Measurements from ENCODE around the gene TSSC4. TPM values are rescaled to one million over a fixed set of nuclear protein-coding genes. Genes with fewer than 3 reads are reported as not detected.

The TSSC4 gene
- total RNA-seq, 1 donor from 2014 or later = 48.9 TPM

DNA sequence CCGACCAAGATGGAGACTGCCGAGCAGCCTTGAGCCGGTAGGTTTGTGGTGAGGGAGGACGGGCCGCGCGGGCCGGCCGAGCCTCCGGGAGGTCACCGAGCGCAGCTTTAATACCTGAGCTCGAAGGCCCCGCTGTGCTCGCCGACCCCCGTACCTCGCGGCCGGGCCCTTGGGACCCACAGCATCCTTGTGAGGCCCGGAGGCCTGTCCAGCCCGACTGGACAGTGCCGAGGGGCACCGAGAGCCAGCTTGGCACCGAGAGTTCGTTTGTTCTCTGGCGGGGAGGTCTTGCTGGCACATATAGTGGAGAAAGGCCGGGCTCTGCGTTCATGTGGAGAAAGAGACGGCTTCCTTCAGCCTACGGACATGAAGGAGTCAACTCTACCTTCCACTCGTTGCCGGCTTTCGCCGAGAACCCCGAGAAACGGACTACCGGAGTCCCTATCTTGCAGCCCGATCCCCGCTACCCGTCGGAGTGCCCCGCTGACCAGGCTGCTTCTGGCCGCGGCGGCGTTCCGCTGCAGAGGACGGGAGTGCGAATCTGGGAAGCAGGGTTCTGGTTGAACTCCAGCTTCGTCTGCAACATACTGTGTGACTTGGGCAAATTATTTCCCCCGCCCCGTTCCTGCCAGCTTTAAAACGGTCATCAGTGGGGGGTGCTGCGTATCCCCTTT is 349 bp downstream of the TSSC4 start:
- Mint-ChIP-seq H3K4me3 (ENCODE audit: low read depth) (peak overlapping the region; percentile 95), H3K9me3 (no peaks in the 10 kb centered on the region), H3K27me3 (ENCODE audit: low read depth) (no peaks in the 10 kb centered on the region), H3K27ac (peak overlapping the region; percentile 77), H3K36me3 (ENCODE audit: low read depth) (peaks cover 27% of the 10 kb centered on the region), H3K4me1 (ENCODE audit: low read depth) (peaks cover 8% of the 10 kb centered on the region)
- intact Hi-C loops (cut with micrococcal nuclease) = loop anchor here (1.0 to 10.0 kb wide), 6 partner anchors 24 to 1396 kb away; partner anchors contain the start of genes BRSK2, CD81, KCNQ1 and NUP98
- no peak for DNase-seq (ENCODE audit: low spot score)

DNA sequence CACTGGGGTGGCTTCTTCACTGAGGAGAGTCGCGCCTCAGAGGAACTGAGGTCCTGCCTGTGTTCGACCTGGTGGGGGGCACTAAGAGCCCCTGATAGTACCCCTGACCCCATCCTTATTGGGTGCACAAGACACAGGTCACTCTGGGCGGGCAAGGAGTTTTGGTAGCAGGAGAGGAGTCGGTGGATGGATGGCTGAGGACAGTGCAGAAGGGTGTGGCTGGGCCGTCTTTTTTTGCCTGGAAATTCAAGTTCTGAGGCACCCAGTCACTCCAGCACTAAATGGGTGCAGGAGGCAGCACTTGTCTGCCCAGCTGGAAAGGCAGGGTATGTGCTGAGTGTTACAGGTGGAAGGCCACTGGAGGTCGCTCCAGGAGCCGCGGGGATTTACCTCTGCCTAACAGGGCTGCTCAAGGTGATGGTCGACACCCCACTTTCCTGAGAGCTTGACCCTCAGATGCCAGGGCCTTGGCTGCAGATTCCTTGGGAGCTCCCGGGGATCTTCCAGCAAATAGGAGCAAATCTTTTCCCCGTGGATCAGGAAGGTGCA is 960 bp downstream of the TSSC4 start:
- no peak for DNase-seq (ENCODE audit: low spot score)
- Mint-ChIP-seq H3K36me3 (ENCODE audit: low read depth) (peaks cover 24% of the 10 kb centered on the region), H3K4me1 (ENCODE audit: low read depth) (peaks cover 8% of the 10 kb centered on the region), H3K27ac (peak overlapping the region; percentile 77), H3K4me3 (ENCODE audit: low read depth) (peak overlapping the region; percentile 95), H3K27me3 (ENCODE audit: low read depth) (no peaks in the 10 kb centered on the region), H3K9me3 (no peaks in the 10 kb centered on the region)
- intact Hi-C loops (cut with micrococcal nuclease) = loop anchor here (5.0 to 10.0 kb wide), 3 partner anchors 204 to 1396 kb away; partner anchors contain the start of genes BRSK2 and NUP98

DNA sequence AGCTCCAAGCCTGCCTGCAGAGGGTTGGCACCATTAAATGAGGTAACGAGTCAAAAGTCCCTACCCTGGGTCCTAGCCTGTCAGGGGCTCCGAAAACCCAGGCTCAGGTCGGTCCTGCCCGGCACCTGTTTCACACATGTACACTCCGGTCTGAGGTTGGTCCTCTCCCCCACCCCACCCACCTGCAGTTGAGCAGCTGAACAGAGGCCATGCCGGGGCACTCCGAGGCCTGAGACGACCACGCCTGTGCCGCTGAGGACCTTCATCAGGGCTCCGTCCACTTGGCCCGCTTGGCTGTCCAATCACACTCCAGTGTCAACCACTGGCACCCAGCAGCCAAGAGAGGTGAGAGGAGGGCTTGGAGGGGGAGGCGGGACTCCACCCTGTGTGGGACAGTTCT is 1.6 kb downstream of the TSSC4 start:
- DNase-seq (ENCODE audit: low spot score) = no peak
- H3K4me3 Mint-ChIP-seq (ENCODE audit: low read depth) = peak overlapping the region; percentile 95
- peaks cover 20% of the 10 kb centered on the region for H3K36me3 Mint-ChIP-seq (ENCODE audit: low read depth)
- H3K9me3 Mint-ChIP-seq = no peaks in the 10 kb centered on the region
- H3K27ac Mint-ChIP-seq = no peak overlapping the region
- H3K27me3 Mint-ChIP-seq (ENCODE audit: low read depth) = no peaks in the 10 kb centered on the region
- H3K4me1 Mint-ChIP-seq (ENCODE audit: low read depth) = peaks cover 8% of the 10 kb centered on the region
- intact Hi-C loops (cut with micrococcal nuclease) = loop anchor here (5.0 to 10.0 kb wide), 3 partner anchors 205 to 1395 kb away; partner anchors contain the start of genes BRSK2 and NUP98

DNA sequence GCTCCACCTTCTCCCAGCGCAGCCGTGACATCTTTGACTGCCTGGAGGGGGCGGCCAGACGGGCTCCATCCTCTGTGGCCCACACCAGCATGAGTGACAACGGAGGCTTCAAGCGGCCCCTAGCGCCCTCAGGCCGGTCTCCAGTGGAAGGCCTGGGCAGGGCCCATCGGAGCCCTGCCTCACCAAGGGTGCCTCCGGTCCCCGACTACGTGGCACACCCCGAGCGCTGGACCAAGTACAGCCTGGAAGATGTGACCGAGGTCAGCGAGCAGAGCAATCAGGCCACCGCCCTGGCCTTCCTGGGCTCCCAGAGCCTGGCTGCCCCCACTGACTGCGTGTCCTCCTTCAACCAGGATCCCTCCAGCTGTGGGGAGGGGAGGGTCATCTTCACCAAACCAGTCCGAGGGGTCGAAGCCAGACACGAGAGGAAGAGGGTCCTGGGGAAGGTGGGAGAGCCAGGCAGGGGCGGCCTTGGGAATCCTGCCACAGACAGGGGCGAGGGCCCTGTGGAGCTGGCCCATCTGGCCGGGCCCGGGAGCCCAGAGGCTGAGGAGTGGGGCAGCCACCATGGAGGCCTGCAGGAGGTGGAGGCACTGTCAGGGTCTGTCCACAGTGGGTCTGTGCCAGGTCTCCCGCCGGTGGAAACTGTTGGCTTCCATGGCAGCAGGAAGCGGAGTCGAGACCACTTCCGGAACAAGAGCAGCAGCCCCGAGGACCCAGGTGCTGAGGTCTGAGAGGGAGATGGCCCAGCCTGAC is 2.5 kb downstream of the TSSC4 start:
- H3K4me1 Mint-ChIP-seq (ENCODE audit: low read depth) = peaks cover 6% of the 10 kb centered on the region
- H3K9me3 Mint-ChIP-seq = no peaks in the 10 kb centered on the region
- peaks cover 15% of the 10 kb centered on the region for H3K36me3 Mint-ChIP-seq (ENCODE audit: low read depth)
- peak overlapping the region; percentile 95 for H3K4me3 Mint-ChIP-seq (ENCODE audit: low read depth)
- intact Hi-C loops (cut with micrococcal nuclease) = loop anchor here (5.0 to 10.0 kb wide), 3 partner anchors 206 to 1394 kb away; partner anchors contain the start of genes BRSK2 and NUP98
- H3K27ac Mint-ChIP-seq = no peak overlapping the region
- H3K27me3 Mint-ChIP-seq (ENCODE audit: low read depth) = no peaks in the 10 kb centered on the region
- DNase-seq (ENCODE audit: low spot score) = no peak

DNA sequence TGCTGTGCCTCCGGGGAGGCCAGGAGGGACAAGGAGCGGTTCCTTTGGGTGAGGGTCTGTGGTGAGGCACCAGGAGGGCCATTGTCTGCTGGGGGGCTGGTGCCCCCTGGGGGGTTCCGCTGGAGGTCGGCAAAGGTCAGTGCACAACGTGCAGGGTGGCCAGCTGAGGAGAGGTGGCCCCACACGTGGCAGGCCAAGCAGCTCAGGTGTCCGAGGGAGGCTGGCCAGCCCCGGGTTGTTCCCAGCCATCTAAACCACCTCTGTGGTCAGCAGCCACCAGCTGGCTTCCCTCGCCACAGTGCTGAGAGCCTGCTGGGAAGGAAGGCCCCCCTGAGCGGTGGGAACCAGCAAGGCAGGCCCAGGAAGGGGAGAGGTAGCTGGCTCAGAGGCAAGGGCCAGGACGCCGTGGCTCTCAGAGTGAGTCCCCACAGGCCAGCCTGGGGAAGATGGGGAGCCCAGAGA is 4.2 kb downstream of the TSSC4 start:
- Mint-ChIP-seq H3K27me3 (ENCODE audit: low read depth) (no peaks in the 10 kb centered on the region), H3K4me1 (ENCODE audit: low read depth) (peaks cover 3% of the 10 kb centered on the region), H3K9me3 (no peaks in the 10 kb centered on the region), H3K27ac (no peak overlapping the region), H3K4me3 (ENCODE audit: low read depth) (no peak overlapping the region), H3K36me3 (ENCODE audit: low read depth) (peaks cover 15% of the 10 kb centered on the region)
- DNase-seq (ENCODE audit: low spot score) = no peak
- intact Hi-C loops (cut with micrococcal nuclease) = loop anchor here (5.0 to 10.0 kb wide), 3 partner anchors 207 to 1393 kb away; partner anchors contain the start of genes BRSK2 and NUP98

DNA sequence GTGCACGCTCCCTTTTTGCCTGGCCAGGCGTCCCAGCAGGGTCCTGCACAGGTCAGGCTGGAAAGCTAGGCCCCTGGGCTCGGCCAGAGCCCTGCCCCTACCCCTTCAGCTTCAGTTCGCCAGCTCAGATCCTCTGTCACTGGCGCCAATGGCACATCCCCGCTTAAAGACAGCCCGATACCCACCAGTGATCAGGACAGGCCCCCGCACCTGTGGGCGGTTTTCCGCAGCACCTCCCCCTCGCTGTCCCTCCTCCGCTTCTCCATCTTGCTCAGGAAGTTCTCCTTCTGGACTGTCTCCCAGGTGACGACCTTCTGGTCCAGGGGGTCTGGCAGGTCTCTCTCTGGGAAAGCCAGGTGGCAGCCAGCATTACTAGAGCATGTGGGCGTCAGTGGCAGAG is 5.9 kb downstream of the TSSC4 start:
- H3K36me3 Mint-ChIP-seq (ENCODE audit: low read depth) = peaks cover 13% of the 10 kb centered on the region
- DNase-seq (ENCODE audit: low spot score) = no peak
- no peak overlapping the region for H3K27ac Mint-ChIP-seq
- H3K4me1 Mint-ChIP-seq (ENCODE audit: low read depth) = peaks cover 1% of the 10 kb centered on the region
- intact Hi-C loops (cut with micrococcal nuclease) = loop anchor here (10.0 kb wide), 1 partner anchor 1022 kb away; the partner anchor contains the start of gene BRSK2
- no peak overlapping the region for H3K4me3 Mint-ChIP-seq (ENCODE audit: low read depth)
- no peaks in the 10 kb centered on the region for H3K9me3 Mint-ChIP-seq
- H3K27me3 Mint-ChIP-seq (ENCODE audit: low read depth) = no peaks in the 10 kb centered on the region

DNA sequence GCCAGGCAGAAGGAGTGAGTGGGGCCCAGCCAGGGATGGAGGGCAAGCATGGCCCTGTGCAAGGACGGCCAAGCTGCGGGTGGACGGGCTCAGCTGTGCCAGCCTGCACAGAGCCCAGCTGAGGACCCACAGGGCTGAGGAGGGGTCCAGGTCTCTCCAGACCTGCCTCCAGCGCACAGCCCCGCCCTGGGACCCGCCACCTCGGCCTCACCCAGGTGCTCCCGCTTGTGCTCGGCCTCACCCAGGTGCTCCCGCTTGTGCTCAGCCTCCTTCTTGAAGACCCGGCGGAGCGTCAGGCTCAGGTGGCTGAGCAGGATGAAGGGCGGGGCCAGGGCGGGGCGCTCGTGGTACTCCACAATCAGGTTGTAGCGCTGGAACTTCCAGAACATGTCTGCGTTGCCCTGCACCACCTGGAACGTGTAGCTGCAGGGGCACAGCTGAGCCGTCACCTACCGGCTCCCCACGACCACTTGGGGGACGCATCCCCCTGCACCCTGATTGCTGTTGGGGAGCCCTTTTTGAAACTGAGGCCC is 6.4 kb downstream of the TSSC4 start:
- intact Hi-C loops (cut with micrococcal nuclease) = loop anchor here (10.0 kb wide), 1 partner anchor 1022 kb away; the partner anchor contains the start of gene BRSK2
- Mint-ChIP-seq H3K9me3 (no peaks in the 10 kb centered on the region), H3K27me3 (ENCODE audit: low read depth) (no peaks in the 10 kb centered on the region), H3K36me3 (ENCODE audit: low read depth) (peaks cover 11% of the 10 kb centered on the region), H3K27ac (no peak overlapping the region), H3K4me1 (ENCODE audit: low read depth) (no peaks in the 10 kb centered on the region), H3K4me3 (ENCODE audit: low read depth) (no peak overlapping the region)
- DNase-seq (ENCODE audit: low spot score) = no peak

DNA sequence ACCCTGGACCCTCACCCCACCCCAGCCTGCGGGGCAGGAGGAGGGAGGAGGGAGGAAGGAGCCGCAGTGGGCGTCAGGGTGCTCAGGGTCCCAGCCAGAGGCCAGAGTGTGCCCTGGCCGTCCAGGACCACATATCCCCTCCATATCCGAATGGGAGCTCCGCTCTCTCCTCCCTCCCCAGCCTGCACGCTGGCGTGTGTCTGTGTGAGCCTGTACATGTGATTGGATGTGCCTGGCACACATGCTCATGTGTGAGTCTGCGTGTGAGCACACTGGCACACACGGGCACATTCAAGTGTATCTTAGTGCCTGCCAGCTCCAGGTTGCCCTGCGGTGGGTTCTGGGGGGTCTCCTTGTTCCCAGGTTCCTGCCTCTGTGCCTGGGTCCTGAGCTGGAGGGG is 8.1 kb downstream of the TSSC4 start:
- intact Hi-C loops (cut with micrococcal nuclease) = loop anchor here (10.0 kb wide), 1 partner anchor 1024 kb away; the partner anchor contains the start of gene BRSK2
- H3K36me3 Mint-ChIP-seq (ENCODE audit: low read depth) = peaks cover 3% of the 10 kb centered on the region
- H3K27me3 Mint-ChIP-seq (ENCODE audit: low read depth) = no peaks in the 10 kb centered on the region
- no peak for DNase-seq (ENCODE audit: low spot score)
- H3K4me3 Mint-ChIP-seq (ENCODE audit: low read depth) = no peak overlapping the region
- no peak overlapping the region for H3K27ac Mint-ChIP-seq
- H3K4me1 Mint-ChIP-seq (ENCODE audit: low read depth) = no peaks in the 10 kb centered on the region
- H3K9me3 Mint-ChIP-seq = no peaks in the 10 kb centered on the region

DNA sequence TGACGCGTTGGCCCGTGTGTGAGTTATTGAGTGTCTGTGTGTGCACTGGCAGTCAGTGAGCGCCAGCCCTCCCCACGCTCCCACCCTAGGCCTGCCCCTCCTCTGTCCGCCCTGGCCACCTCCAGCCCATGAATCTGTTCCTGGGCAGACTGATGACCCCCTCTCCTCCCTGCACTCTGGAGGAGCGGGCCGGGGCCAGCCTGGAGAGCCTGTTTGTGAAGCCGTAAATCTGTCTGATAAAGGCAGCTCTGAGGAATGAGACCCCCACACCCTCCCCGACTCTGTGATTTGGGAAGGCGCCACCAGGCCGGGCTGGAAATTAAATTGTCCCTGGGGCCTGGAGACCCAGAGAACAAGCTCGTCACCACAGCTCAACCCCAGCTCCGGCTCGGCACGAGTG is 8.6 kb downstream of the TSSC4 start:
- H3K4me3 Mint-ChIP-seq (ENCODE audit: low read depth) = no peak overlapping the region
- intact Hi-C loops (cut with micrococcal nuclease) = loop anchor here (10.0 kb wide), 1 partner anchor 1024 kb away; the partner anchor contains the start of gene BRSK2
- no peaks in the 10 kb centered on the region for H3K4me1 Mint-ChIP-seq (ENCODE audit: low read depth)
- no peaks in the 10 kb centered on the region for H3K36me3 Mint-ChIP-seq (ENCODE audit: low read depth)
- no peak overlapping the region for H3K27ac Mint-ChIP-seq
- no peaks in the 10 kb centered on the region for H3K27me3 Mint-ChIP-seq (ENCODE audit: low read depth)
- H3K9me3 Mint-ChIP-seq = no peaks in the 10 kb centered on the region
- no peak for DNase-seq (ENCODE audit: low spot score)

GRCh38 chr11:2409611-2410468 is 9.3 kb downstream of the TSSC4 start:
- no peak overlapping the region for H3K4me3 Mint-ChIP-seq (ENCODE audit: low read depth)
- DNase-seq (ENCODE audit: low spot score) = no peak
- no peaks in the 10 kb centered on the region for H3K4me1 Mint-ChIP-seq (ENCODE audit: low read depth)
- intact Hi-C loops (cut with micrococcal nuclease) = loop anchor here (10.0 kb wide), 1 partner anchor 1025 kb away; the partner anchor contains the start of gene BRSK2
- no peaks in the 10 kb centered on the region for H3K9me3 Mint-ChIP-seq
- no peak overlapping the region for H3K27ac Mint-ChIP-seq
- H3K27me3 Mint-ChIP-seq (ENCODE audit: low read depth) = no peaks in the 10 kb centered on the region
- no peaks in the 10 kb centered on the region for H3K36me3 Mint-ChIP-seq (ENCODE audit: low read depth)

- Mint-ChIP-seq H3K27me3 (ENCODE audit: low read depth) (no peaks in the 10 kb centered on the region), H3K9me3 (no peaks in the 10 kb centered on the region), H3K4me1 (ENCODE audit: low read depth) (no peaks in the 10 kb centered on the region), H3K4me3 (ENCODE audit: low read depth) (no peak overlapping the region), H3K27ac (no peak overlapping the region), H3K36me3 (ENCODE audit: low read depth) (no peaks in the 10 kb centered on the region)
- intact Hi-C loops (cut with micrococcal nuclease) = no loop called here
- no peak for DNase-seq (ENCODE audit: low spot score)
Measured at GRCh38 chr11:2410616-2411015, 10.1 kb downstream of the TSSC4 start.

Data from activated T-helper 2 cell treated with anti-CD3 and anti-CD28 coated beads, Interferon-gamma antibody, Interleukin-2, Interleukin-4, amounts not matched to agents 10 μg/mL and 5 μg/mL and 100 μg/mL, durations not matched to agents 14 hours and 24 hours and 36 hours (primary cell).